Measurements from ENCODE around the gene CBX8. TPM values are rescaled to one million over a fixed set of nuclear protein-coding genes. Genes with fewer than 3 reads are reported as not detected.

Gene CBX8
- total RNA-seq, 3 donors from 2014 or later (not counting 1 experiment from before 2014, with no cell fraction given) = 4.0 to 6.4 (median 5.8) TPM

DNA sequence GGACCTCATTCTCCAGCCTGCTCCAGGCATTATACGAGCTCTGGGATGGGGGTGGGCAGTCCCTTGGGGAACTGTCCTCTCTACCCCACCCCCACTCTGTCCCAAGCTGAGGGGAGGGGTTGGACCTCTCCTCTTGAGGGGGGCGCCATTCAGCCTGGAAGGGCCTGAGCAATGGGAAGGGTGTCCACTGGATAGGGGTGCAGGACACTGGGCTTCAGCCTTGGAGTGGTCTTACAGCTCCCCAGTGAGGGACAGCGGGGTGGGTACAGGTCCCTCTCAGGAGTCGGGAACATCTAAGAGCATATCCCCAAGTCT is 9.5 kb upstream of the CBX8 start:
- H3K4me1 ChIP-seq (ENCODE audit: control insufficient read depth, insufficient read depth, low read length) = peaks cover 52% of the 10 kb centered on the region
- H3K4me3 ChIP-seq (ENCODE audit: low read length) = no peak overlapping the region
- no peak overlapping the region for H3K27ac Mint-ChIP-seq
- H3K9me3 Mint-ChIP-seq = no peaks in the 10 kb centered on the region
- H3K4me1 Mint-ChIP-seq = peaks cover 17 to 34% of the 10 kb centered on the region in 2 donors
- H3K9me3 ChIP-seq (ENCODE audit: control insufficient read depth, insufficient read depth, low read length) = peaks cover 17% of the 10 kb centered on the region
- ATAC-seq (no peak), DNase-seq (no peak)
- H3K27me3 Mint-ChIP-seq (ENCODE audit: low read depth in 2 of 2) = peaks cover 60 to 61% of the 10 kb centered on the region in 2 donors
- H3K27me3 ChIP-seq (ENCODE audit: control insufficient read depth, insufficient read depth, low read length) = peaks cover 90% of the 10 kb centered on the region
- no peaks in the 10 kb centered on the region for H3K36me3 ChIP-seq (ENCODE audit: control insufficient read depth, insufficient read depth, low read length)
- no peak overlapping the region for H3K27ac ChIP-seq (ENCODE audit: low read length)
- intact Hi-C loops (cut with micrococcal nuclease) = loop anchor here (5.0 kb wide), 1 partner anchor 1706 kb away; the partner anchor contains the start of gene ACTG1
- TF ChIP-seq, protein P1, sequence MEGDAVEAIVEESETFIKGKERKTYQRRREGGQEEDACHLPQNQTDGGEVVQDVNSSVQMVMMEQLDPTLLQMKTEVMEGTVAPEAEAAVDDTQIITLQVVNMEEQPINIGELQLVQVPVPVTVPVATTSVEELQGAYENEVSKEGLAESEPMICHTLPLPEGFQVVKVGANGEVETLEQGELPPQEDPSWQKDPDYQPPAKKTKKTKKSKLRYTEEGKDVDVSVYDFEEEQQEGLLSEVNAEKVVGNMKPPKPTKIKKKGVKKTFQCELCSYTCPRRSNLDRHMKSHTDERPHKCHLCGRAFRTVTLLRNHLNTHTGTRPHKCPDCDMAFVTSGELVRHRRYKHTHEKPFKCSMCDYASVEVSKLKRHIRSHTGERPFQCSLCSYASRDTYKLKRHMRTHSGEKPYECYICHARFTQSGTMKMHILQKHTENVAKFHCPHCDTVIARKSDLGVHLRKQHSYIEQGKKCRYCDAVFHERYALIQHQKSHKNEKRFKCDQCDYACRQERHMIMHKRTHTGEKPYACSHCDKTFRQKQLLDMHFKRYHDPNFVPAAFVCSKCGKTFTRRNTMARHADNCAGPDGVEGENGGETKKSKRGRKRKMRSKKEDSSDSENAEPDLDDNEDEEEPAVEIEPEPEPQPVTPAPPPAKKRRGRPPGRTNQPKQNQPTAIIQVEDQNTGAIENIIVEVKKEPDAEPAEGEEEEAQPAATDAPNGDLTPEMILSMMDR (IDR thresholded peaks at IDR 0.05) = no peak
- no peak overlapping the region for H3K4me3 Mint-ChIP-seq
- peaks cover 6% of the 10 kb centered on the region for H3K36me3 Mint-ChIP-seq
- WGBS (ENCODE audit: insufficient coverage) = 24% methylated on average over 3 of the region's 4 CpGs

DNA sequence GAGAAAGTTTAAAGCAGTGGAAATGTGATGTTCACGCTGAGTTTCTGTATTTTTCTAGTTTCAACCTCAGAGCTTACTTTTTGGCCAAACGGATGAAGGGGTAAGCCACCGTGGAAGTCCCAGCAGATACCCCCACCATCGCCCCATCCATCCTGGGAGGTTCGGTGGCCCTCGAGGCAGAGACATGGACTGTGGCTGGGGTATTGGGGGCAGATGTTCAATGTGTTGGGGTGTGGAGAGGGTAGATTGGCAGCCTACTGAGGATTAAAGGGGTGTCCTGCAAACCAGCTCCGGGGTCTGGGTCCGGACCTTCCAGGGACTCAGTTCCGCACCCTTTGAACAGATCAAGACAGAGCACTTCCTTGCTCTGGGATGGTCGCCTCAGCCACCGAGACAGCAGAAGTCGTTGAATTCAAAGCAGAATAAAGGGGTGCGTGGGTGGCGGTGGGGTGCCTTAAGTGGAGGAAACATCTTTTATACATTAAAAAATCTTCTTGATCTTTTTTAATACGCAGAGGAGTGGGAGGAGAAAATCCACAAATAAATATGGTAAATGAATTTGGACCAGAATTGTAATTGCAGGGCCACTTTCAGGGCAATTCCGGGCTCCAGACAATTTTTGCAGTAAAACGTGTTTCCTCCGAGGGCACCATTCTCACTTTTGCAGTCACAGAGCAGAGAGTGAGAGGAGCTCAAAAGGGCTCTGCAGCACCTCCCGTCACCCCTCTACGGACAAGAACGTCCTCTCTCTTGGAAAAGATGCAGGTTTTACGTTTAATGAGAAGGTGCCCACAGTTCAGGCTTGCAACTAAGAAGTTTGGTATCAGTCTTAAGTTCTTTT is 8.2 kb upstream of the CBX8 start:
- ATAC-seq (no peak), DNase-seq (peak in 1 of 2 donors; percentile 35)
- H3K4me3 Mint-ChIP-seq = peak overlapping the region; percentile 81
- Histone ChIP-seq H3K27me3 (ENCODE audit: control insufficient read depth, insufficient read depth, low read length) (peaks cover 92% of the 10 kb centered on the region), H3K4me1 (ENCODE audit: control insufficient read depth, insufficient read depth, low read length) (peaks cover 52% of the 10 kb centered on the region), H3K4me3 (ENCODE audit: low read length) (no peak overlapping the region), H3K27ac (ENCODE audit: low read length) (no peak overlapping the region), H3K36me3 (ENCODE audit: control insufficient read depth, insufficient read depth, low read length) (no peaks in the 10 kb centered on the region), H3K9me3 (ENCODE audit: control insufficient read depth, insufficient read depth, low read length) (peaks cover 18% of the 10 kb centered on the region)
- 13% methylated on average over 19 of the region's 22 CpGs for WGBS (ENCODE audit: insufficient coverage)
- peaks cover 17 to 36% of the 10 kb centered on the region in 2 donors for H3K4me1 Mint-ChIP-seq
- peak overlapping the region; percentile 75 to 76 for H3K27ac Mint-ChIP-seq
- peaks cover 60 to 67% of the 10 kb centered on the region in 2 donors for H3K27me3 Mint-ChIP-seq (ENCODE audit: low read depth in 2 of 2)
- H3K9me3 Mint-ChIP-seq = no peaks in the 10 kb centered on the region
- intact Hi-C loops (cut with micrococcal nuclease) = loop anchor here (5.0 kb wide), 3 partner anchors 1592 to 1707 kb away; partner anchors contain the start of genes ACTG1, BAHCC1 and TMC8
- TF ChIP-seq, protein P1 (IDR thresholded peaks at IDR 0.05) = no peak
- H3K36me3 Mint-ChIP-seq = peaks cover 6% of the 10 kb centered on the region

DNA sequence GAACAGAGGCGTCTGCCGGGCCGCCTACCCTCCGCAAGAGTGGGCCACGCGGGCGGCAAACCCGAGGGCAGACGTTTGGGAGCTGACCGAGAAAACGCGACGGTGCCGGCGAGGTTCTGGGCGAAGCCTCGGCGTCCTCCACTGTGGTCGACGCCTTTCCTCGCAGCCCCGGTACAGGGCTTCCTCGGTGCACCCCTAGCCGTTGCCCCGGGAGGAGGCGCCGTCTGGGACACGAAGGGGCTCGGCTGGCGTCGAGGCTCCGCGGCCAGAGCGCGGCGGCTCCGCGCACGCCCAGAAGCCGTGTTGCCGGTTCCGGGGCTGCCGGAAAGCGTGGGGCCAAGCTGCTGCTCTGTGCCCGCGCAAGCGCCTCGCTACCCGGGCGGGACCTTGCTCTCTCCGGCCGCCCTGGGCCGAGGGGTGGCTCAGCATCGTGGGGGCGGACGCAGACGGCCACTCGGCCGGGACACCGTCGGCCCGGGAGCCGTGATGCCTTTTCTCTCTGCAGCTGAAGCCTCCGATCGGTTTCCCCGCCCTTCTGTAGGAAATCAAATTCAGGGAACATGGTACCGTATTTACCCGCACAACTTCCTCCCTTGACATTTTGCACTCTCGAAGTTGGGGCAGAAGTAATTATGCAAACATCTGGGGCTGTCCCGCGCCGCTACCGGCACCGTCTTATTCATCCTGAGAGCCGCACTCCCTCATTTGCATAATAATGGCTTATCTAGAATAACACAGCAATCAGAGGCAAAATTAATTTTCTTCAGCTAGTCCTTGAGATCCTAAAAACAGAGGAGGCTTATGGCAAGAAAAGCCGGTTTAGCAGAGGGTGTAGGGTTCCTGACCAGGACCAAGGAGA is 7.3 kb upstream of the CBX8 start:
- Histone ChIP-seq H3K4me3 (ENCODE audit: low read length) (no peak overlapping the region), H3K36me3 (ENCODE audit: control insufficient read depth, insufficient read depth, low read length) (no peaks in the 10 kb centered on the region), H3K27ac (ENCODE audit: low read length) (no peak overlapping the region), H3K27me3 (ENCODE audit: control insufficient read depth, insufficient read depth, low read length) (peaks cover 98% of the 10 kb centered on the region), H3K9me3 (ENCODE audit: control insufficient read depth, insufficient read depth, low read length) (peaks cover 18% of the 10 kb centered on the region), H3K4me1 (ENCODE audit: control insufficient read depth, insufficient read depth, low read length) (peaks cover 60% of the 10 kb centered on the region)
- Mint-ChIP-seq H3K9me3 (no peaks in the 10 kb centered on the region), H3K36me3 (peaks cover 6% of the 10 kb centered on the region), H3K4me3 (peak overlapping the region; percentile 81), H3K4me1 (peaks cover 26 to 44% of the 10 kb centered on the region in 2 donors), H3K27ac (peak overlapping the region; percentile 75 to 76), H3K27me3 (ENCODE audit: low read depth in 2 of 2) (peaks cover 65 to 72% of the 10 kb centered on the region in 2 donors)
- 3% methylated on average over 76 of the region's 76 CpGs for WGBS (ENCODE audit: insufficient coverage)
- DNase-seq = peak in 1 of 2 donors; percentile 70
- ATAC-seq = peak in 2 of 3 donors; percentile 48 to 55
- TF ChIP-seq, protein P1 (IDR thresholded peaks at IDR 0.05) = no peak
- intact Hi-C loops (cut with micrococcal nuclease) = loop anchor here (5.0 kb wide), 2 partner anchors 1593 to 1672 kb away; partner anchors contain the start of genes BAHCC1 and TMC8

Measured in natural killer cell (primary cell).